ENCODE measurements around the gene ZHX3.

DNA sequence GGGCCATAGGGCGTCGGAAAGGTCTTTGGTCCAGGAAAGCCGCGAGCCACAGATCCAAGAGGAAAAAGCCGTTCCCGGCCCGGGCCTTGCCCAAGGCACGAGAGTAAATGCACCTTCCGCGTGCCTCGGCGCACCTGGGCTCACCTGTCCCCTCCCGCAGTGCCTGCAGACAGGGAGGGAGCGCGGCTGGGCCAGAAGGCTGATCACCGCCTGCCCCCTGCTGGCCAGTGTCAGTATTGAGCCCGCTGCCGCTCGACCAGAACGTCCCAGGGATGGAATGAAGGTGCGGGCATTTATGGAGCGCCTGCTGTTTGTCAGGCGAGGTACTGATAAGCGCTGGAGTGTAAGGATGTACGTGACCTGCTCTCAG lies 22.4 kb upstream of the ZHX3 start:
- TF ChIP-seq POLR2A (IDR thresholded peaks at IDR 0.05): peak in 1 of 3 donors; percentile 29
- TF ChIP-seq, protein P1, sequence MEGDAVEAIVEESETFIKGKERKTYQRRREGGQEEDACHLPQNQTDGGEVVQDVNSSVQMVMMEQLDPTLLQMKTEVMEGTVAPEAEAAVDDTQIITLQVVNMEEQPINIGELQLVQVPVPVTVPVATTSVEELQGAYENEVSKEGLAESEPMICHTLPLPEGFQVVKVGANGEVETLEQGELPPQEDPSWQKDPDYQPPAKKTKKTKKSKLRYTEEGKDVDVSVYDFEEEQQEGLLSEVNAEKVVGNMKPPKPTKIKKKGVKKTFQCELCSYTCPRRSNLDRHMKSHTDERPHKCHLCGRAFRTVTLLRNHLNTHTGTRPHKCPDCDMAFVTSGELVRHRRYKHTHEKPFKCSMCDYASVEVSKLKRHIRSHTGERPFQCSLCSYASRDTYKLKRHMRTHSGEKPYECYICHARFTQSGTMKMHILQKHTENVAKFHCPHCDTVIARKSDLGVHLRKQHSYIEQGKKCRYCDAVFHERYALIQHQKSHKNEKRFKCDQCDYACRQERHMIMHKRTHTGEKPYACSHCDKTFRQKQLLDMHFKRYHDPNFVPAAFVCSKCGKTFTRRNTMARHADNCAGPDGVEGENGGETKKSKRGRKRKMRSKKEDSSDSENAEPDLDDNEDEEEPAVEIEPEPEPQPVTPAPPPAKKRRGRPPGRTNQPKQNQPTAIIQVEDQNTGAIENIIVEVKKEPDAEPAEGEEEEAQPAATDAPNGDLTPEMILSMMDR (IDR thresholded peaks at IDR 0.05): peak; percentile 97 to 99 (median 99)
